ENCODE results near the gene ANGPTL7.

- TF ChIP-seq CTCF (IDR thresholded peaks at IDR 0.05), result no peak
- no peak for TF ChIP-seq POLR2A (IDR thresholded peaks at IDR 0.05)
Measured at GRCh38 chr1:11152755-11153154, 36.4 kb upstream of the ANGPTL7 start.

All from sigmoid colon (tissue), 3 donors.